Uterus (tissue), 4 donors: ENCODE data around the gene PGLYRP2. TPM values are rescaled to one million over a fixed set of nuclear protein-coding genes. Genes with fewer than 3 reads are reported as not detected.
A peak's percentile ranks its signal among the peaks of the same experiment; 100 is the strongest.

ENCODE experiments used
- DNase-seq, 2 donors: peaks; one replicate each; pipeline ENCODE4 v3.0.0-alpha.2; 2019 to 2020
- H3K27ac ChIP-seq, 2 donors: fragments of 200-600 bp; sonication (generic); 1 replicate in 1 of 2; 2 replicates in 1 of 2; pipeline ENCODE4 v1.5.1; 2016 to 2018
- H3K27me3 ChIP-seq, 2 donors: fragments of 200-600 bp; sonication (generic); one replicate each; pipeline ENCODE4 v1.5.1; 2018 to 2019; ENCODE audit warnings: control low read depth in 1 of 2
- H3K36me3 ChIP-seq, 2 donors: fragments of 200-600 bp; sonication (generic); one replicate each; pipeline ENCODE4 v1.5.1; 2019; ENCODE audit warnings: control low read depth in 1 of 2
- H3K4me1 ChIP-seq, 2 donors: fragments of 200-600 bp; sonication (generic); one replicate each; pipeline ENCODE4 v1.5.1; 2018 to 2019; ENCODE audit warnings: control low read depth in 1 of 2
- H3K4me3 ChIP-seq, 2 donors: fragments of 200-600 bp; sonication (generic); 1 replicate in 1 of 2; 2 replicates in 1 of 2; pipeline ENCODE4 v1.5.1; 2018 to 2019; ENCODE audit warnings: mild to moderate bottlenecking in 1 of 2
- H3K9me3 ChIP-seq, 2 donors: fragments of 200-600 bp; sonication (generic); one replicate each; pipeline ENCODE4 v1.5.1; 2019; ENCODE audit warnings: control low read depth in 1 of 2
- POLR2A ChIP-seq, 2 donors: fragments of 450-650 bp; IDR thresholded peaks; one replicate each; pipeline ENCODE4 v1.6.1; 2016; ENCODE audit warnings: antibody characterized with exemption in 2 of 2, mild to moderate bottlenecking in 1 of 2, moderate library complexity in 1 of 2
- intact Hi-C: fragments of 100-400 bp; cut with DNase I; formaldehyde crosslinking; loops from one replicate; pipeline ENCODE4 v1.15.1; 2023; ENCODE audit warnings: low total_unique reads
- microRNA counts, 2 donors: library from miRNA; unstranded; fragments of <30 nt; microRNA quantifications; one replicate each; lab custom pipeline; 2016 to 2017
- microRNA-seq: library from miRNA; unstranded; fragments of <30 nt; microRNA quantifications from one replicate; pipeline ENCODE4, GENCODE V29; 2016; ENCODE audit warnings: borderline microRNAs expressed, borderline replicate concordance
- small RNA-seq: library from RNA; depleted of rRNA; stranded (forward); fragments of <200 nt; gene quantifications from one replicate; pipeline ENCODE3, GENCODE V24; 2016
- total RNA-seq, 4 donors: library from RNA; depleted of rRNA in 3 of 4; stranded (reverse); fragments of >200 nt in 3 of 4; gene quantifications; one replicate each; pipeline versions ENCODE4 v1.1.0 to v1.2.4, GENCODE V29; 2014 to 2023
- TF ChIP-seq, protein P1 (sequence below), 4 experiments: fragments of 200-600 bp in 2 of 4; fragments of 450-650 bp in 2 of 4; sonication (generic) in 2 of 4; IDR thresholded peaks; one replicate each; pipeline ENCODE4 v1.5.1; 2016 to 2019; ENCODE audit warnings: antibody characterized with exemption in 4 of 4, mild to moderate bottlenecking in 2 of 4, moderate library complexity in 1 of 4
- donor health status: DM: yes; HTN: yes; CAD: no.

PGLYRP2 gene
- total RNA-seq, 4 donors from 2014 or later: not detected

DNA sequence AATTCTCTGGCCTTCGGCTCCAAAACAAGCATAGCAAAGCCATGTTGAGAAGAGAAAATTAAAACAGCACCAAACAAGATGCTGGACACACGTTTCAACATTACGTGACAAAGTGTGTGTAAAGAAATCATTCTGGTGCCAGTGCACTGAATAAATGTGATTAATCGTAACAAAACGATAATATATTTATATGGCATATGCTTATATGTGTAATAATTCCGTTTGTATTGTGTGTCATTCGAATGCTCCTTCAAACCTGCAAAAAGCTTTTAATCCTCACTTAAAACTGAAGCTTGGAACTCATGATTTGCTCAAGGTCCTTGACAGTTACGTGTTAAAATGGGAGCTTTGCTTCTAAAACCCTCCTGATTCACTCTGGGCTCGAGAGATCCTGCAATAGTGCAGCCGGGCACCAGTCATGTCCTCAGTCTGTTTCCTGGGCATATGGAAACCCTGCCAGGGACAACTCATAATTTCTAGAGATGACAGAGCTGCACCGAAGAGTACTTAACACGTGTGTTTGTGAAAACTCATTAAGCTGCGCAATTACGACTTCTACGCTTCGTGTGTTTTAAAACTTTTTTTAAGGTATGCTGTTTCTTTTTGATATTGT, 59.8 kb downstream of the PGLYRP2 start:
- peak overlapping the region; percentile 41 to 82 for H3K4me3 ChIP-seq
- no peaks in the 10 kb centered on the region for H3K27me3 ChIP-seq
- DNase-seq: no peak
- H3K27ac ChIP-seq: peak overlapping the region; percentile 26 to 67
- TF ChIP-seq, protein P1, sequence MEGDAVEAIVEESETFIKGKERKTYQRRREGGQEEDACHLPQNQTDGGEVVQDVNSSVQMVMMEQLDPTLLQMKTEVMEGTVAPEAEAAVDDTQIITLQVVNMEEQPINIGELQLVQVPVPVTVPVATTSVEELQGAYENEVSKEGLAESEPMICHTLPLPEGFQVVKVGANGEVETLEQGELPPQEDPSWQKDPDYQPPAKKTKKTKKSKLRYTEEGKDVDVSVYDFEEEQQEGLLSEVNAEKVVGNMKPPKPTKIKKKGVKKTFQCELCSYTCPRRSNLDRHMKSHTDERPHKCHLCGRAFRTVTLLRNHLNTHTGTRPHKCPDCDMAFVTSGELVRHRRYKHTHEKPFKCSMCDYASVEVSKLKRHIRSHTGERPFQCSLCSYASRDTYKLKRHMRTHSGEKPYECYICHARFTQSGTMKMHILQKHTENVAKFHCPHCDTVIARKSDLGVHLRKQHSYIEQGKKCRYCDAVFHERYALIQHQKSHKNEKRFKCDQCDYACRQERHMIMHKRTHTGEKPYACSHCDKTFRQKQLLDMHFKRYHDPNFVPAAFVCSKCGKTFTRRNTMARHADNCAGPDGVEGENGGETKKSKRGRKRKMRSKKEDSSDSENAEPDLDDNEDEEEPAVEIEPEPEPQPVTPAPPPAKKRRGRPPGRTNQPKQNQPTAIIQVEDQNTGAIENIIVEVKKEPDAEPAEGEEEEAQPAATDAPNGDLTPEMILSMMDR (IDR thresholded peaks at IDR 0.05): no peak
- TF ChIP-seq POLR2A (IDR thresholded peaks at IDR 0.05): no peak
- peaks cover 0 to 7% of the 10 kb centered on the region in 2 donors for H3K4me1 ChIP-seq
- intact Hi-C loops: no loop called here
- no peaks in the 10 kb centered on the region for H3K36me3 ChIP-seq
- no peaks in the 10 kb centered on the region for H3K9me3 ChIP-seq

MicroRNAs encoded within 50 kb of the gene (microRNA counts, 767-probe panel; counts per million panel counts)
- 0 counts per million in 2 donors for microRNA hsa-miR-1470 (lab: Ali Mortazavi, UCI)

Small RNA genes lying within 50 kb of the gene (microRNA-seq; reads per million reads assigned to microRNA genes)
- gene MIR1470: not detected

Small RNA genes lying within 50 kb of the gene (small RNA-seq; reads per million reads assigned to genes)
- not detected for gene MIR1470

Other genes starting within 250 kb of the PGLYRP2 start
- under 1 TPM in 2 of 4 donors, not detected in 2; 0.35 to 0.64 TPM for gene EPHX3, start 247.1 kb downstream of the PGLYRP2 start, total RNA-seq
- gene BRD4, start 147.0 kb downstream of the PGLYRP2 start, total RNA-seq: 100 to 1,000 TPM in 1 of 4 donors, 10 to 100 TPM in 2, 1 to 10 TPM in 1; 5.6 to 156 (median 16.6) TPM
- 10 to 100 TPM; 17.1 to 55.6 (median 39.2) TPM for gene AKAP8, start 99.7 kb downstream of the PGLYRP2 start, total RNA-seq
- 100 to 1,000 TPM in 2 of 4 donors, 10 to 100 TPM in 2; 82.4 to 157 (median 117) TPM for gene AKAP8L, start 60.5 kb downstream of the PGLYRP2 start, total RNA-seq
- 10 to 100 TPM in 1 of 4 donors, 1 to 10 TPM in 3; 6.5 to 53.9 (median 8.5) TPM for gene WIZ, start 29.5 kb downstream of the PGLYRP2 start, total RNA-seq
- 1 to 10 TPM in 2 of 4 donors, under 1 TPM in 1, not detected in 1; 0.51 to 4.3 (median 1.1) TPM for gene RASAL3, start 15.0 kb downstream of the PGLYRP2 start, total RNA-seq
- gene CYP4F22, start 29.0 kb upstream of the PGLYRP2 start, total RNA-seq: not detected
- 1 to 10 TPM in 1 of 4 donors, not detected in 3; 1.5 TPM for gene CYP4F8, start 135.7 kb upstream of the PGLYRP2 start, total RNA-seq
- gene CYP4F3, start 161.4 kb upstream of the PGLYRP2 start, total RNA-seq: under 1 TPM in 2 of 4 donors, not detected in 2; 0.41 to 0.70 TPM
- gene CYP4F12, start 193.6 kb upstream of the PGLYRP2 start, total RNA-seq: 10 to 100 TPM; 13.5 to 41.5 (median 26.5) TPM
- not detected for gene OR10H2, start 248.5 kb upstream of the PGLYRP2 start, total RNA-seq